H1 (cell line): ENCODE results near the gene PPFIBP2. TPM values are rescaled to one million over a fixed set of nuclear protein-coding genes. Genes with fewer than 3 reads are reported as not detected.
A peak's percentile ranks its signal among the peaks of the same experiment; 100 is the strongest.

Source experiments
- CTCF ChIA-PET: fragments of 300-600 bp; sonication (Branson Sonifier 250); formaldehyde crosslinking; loops from one replicate; lab custom pipeline; 2021; ENCODE audit not compliant: partially characterized antibody; lab: Charles Lee
- POLR2A ChIA-PET: fragments of 300-600 bp; sonication (Branson Sonifier 250); formaldehyde crosslinking; loops from one replicate; lab custom pipeline; 2021; ENCODE audit warnings: inconsistent platforms; ENCODE audit not compliant: partially characterized antibody; lab: Charles Lee
- DNase-seq, 2 experiments: peaks; one replicate each; pipeline versions ENCODE4 v3.0.0 to v3.0.0-alpha.2; 2010 to 2022; ENCODE audit warnings: low spot score in 2 of 2, low read depth in 1 of 2, mixed read lengths in 1 of 2
- FAIRE-seq: peaks from 2 replicates; lab custom pipeline; 2011; peaks lifted over from hg19 to GRCh38; lab: Jason Lieb, UNC
- H2AFZ ChIP-seq: 2 replicates; pipeline ENCODE4 v1.8.1; 2012; ENCODE audit warnings: low read length, inconsistent platforms
- H2AK5ac ChIP-seq: 2 replicates; pipeline ENCODE4 v1.6.1; 2013; ENCODE audit warnings: low read depth, low read length
- H2BK120ac ChIP-seq: replicated peaks from 2 replicates; pipeline ENCODE3; 2013; ENCODE audit warnings: low read depth, low read length, inconsistent platforms
- H2BK12ac ChIP-seq: 2 replicates; pipeline ENCODE4 v1.6.1; 2013; ENCODE audit warnings: low read depth, low read length
- H2BK15ac ChIP-seq: 2 replicates; pipeline ENCODE4 v1.6.1; 2013; ENCODE audit warnings: low read length
- H2BK20ac ChIP-seq: 2 replicates; pipeline ENCODE4 v1.6.1; 2013; ENCODE audit warnings: low read length
- H2BK5ac ChIP-seq: 2 replicates; pipeline ENCODE4 v1.6.1; 2013; ENCODE audit warnings: low read depth, low read length
- H3K14ac ChIP-seq: 2 replicates; pipeline ENCODE4 v1.6.1; 2013; ENCODE audit warnings: inconsistent platforms; ENCODE audit not compliant: insufficient read length
- H3K18ac ChIP-seq: 2 replicates; pipeline ENCODE4 v1.6.1; 2013; ENCODE audit warnings: low read length; ENCODE audit errors: extremely low read depth
- H3K23ac ChIP-seq: 2 replicates; pipeline ENCODE4 v1.6.1; 2013; ENCODE audit warnings: inconsistent platforms; ENCODE audit not compliant: insufficient read length
- H3K23me2 ChIP-seq: 2 replicates; pipeline ENCODE4 v1.6.1; 2013; ENCODE audit warnings: low read depth, low read length
- H3K27ac ChIP-seq: 2 replicates; pipeline ENCODE4 v1.6.1; 2011; ENCODE audit warnings: low read depth, low read length, inconsistent platforms
- H3K27me3 ChIP-seq, 4 experiments: replicated peaks in 1 of 4; 1 replicate in 1 of 4; 2 replicates in 3 of 4; pipeline versions ENCODE4 v1.6.1 to v1.8.1; 2011 to 2013; ENCODE audit warnings: low read length in 3 of 4, mild to moderate bottlenecking in 3 of 4, inconsistent platforms in 2 of 4, mixed read lengths in 2 of 4, moderate library complexity in 1 of 4; ENCODE audit not compliant: control insufficient read depth in 3 of 4, insufficient read depth in 3 of 4; ENCODE audit errors: extremely low read depth in 1 of 4
- H3K36me3 ChIP-seq, 4 experiments: 2 replicates each; pipeline versions ENCODE4 v1.6.1 to v1.8.1; 2011 to 2013; ENCODE audit warnings: mild to moderate bottlenecking in 4 of 4, low read length in 3 of 4, moderate library complexity in 2 of 4, control low read depth in 1 of 4, inconsistent platforms in 1 of 4; ENCODE audit not compliant: insufficient read depth in 4 of 4, control insufficient read depth in 2 of 4
- H3K4ac ChIP-seq: replicated peaks from 2 replicates; pipeline ENCODE3; 2013; ENCODE audit warnings: low read length, low read depth, mixed read lengths, inconsistent platforms; ENCODE audit not compliant: insufficient read length
- H3K4me1 ChIP-seq, 4 experiments: replicated peaks in 1 of 4; 1 replicate in 1 of 4; 2 replicates in 3 of 4; pipeline versions ENCODE4 v1.6.1 to v1.8.1; 2011 to 2013; ENCODE audit warnings: low read length in 3 of 4, inconsistent platforms in 2 of 4, mixed read lengths in 1 of 4; ENCODE audit not compliant: insufficient read depth in 4 of 4, control insufficient read depth in 3 of 4
- H3K4me2 ChIP-seq, 2 experiments: 2 replicates each; pipeline versions ENCODE4 v1.6.1 to v1.8.1; 2011 to 2013; ENCODE audit warnings: low read depth in 2 of 2, low read length in 2 of 2, control low read depth in 1 of 2, inconsistent platforms in 1 of 2, mild to moderate bottlenecking in 1 of 2; ENCODE audit not compliant: insufficient read depth in 1 of 2
- H3K4me3 ChIP-seq, 4 experiments: fragments of 200-600, 300-600 bp in 1 of 4; sonication (generic), shearing (Covaris generic), sonication (Bioruptor Twin) in 1 of 4; 2 replicates each; pipeline versions ENCODE4 v1.5.1 to v1.8.1; 2011 to 2016; ENCODE audit warnings: low read length in 4 of 4, low read depth in 3 of 4, control low read depth in 2 of 4, inconsistent platforms in 2 of 4, mild to moderate bottlenecking in 2 of 4, mixed read lengths in 1 of 4, moderate library complexity in 1 of 4; ENCODE audit not compliant: insufficient read depth in 2 of 4; ENCODE audit errors: extremely low read depth in 1 of 4
- H3K56ac ChIP-seq: replicated peaks from 2 replicates; pipeline ENCODE3; 2013; ENCODE audit warnings: low read depth, mild to moderate bottlenecking, mixed read lengths, low read length, inconsistent platforms; ENCODE audit not compliant: insufficient read length
- H3K79me1 ChIP-seq: 2 replicates; pipeline ENCODE4 v1.6.1; 2013; ENCODE audit warnings: low read depth, low read length, control low read depth
- H3K79me2 ChIP-seq, 2 experiments: 2 replicates each; pipeline versions ENCODE4 v1.6.1 to v1.8.1; 2012 to 2013; ENCODE audit warnings: low read length in 2 of 2, mild to moderate bottlenecking in 2 of 2, inconsistent platforms in 1 of 2; ENCODE audit not compliant: insufficient read depth in 2 of 2, control insufficient read depth in 1 of 2
- H3K9ac ChIP-seq, 4 experiments: replicated peaks in 1 of 4; 1 replicate in 1 of 4; 2 replicates in 3 of 4; pipeline versions ENCODE4 v1.6.1 to v1.8.1; 2011 to 2013; ENCODE audit warnings: low read depth in 3 of 4, low read length in 3 of 4, control low read depth in 2 of 4, mild to moderate bottlenecking in 2 of 4, moderate library complexity in 2 of 4, inconsistent platforms in 1 of 4; ENCODE audit errors: extremely low read depth in 1 of 4
- H3K9me3 ChIP-seq, 2 experiments: 2 replicates each; pipeline versions ENCODE4 v1.6.1 to v1.8.1; 2012 to 2013; ENCODE audit warnings: mild to moderate bottlenecking in 2 of 2, moderate library complexity in 2 of 2, control low read depth in 1 of 2, inconsistent platforms in 1 of 2, low read depth in 1 of 2, low read length in 1 of 2, mixed read lengths in 1 of 2; ENCODE audit not compliant: insufficient read depth in 2 of 2
- H4K20me1 ChIP-seq, 2 experiments: replicated peaks in 1 of 2; 2 replicates each; pipeline versions ENCODE3 to v1.8.1; 2011 to 2013; ENCODE audit warnings: inconsistent platforms in 2 of 2, low read length in 2 of 2, mild to moderate bottlenecking in 1 of 2; ENCODE audit not compliant: insufficient read depth in 2 of 2, control insufficient read depth in 1 of 2
- H4K5ac ChIP-seq: 2 replicates; pipeline ENCODE4 v1.6.1; 2013; ENCODE audit warnings: low read length, low read depth, mixed read lengths, inconsistent platforms; ENCODE audit not compliant: insufficient read length
- H4K8ac ChIP-seq: 2 replicates; pipeline ENCODE4 v1.8.0; 2013; ENCODE audit warnings: mild to moderate bottlenecking, moderate library complexity, low read length, inconsistent platforms; ENCODE audit not compliant: insufficient read depth; ENCODE audit errors: extremely low read depth
- H4K91ac ChIP-seq: replicated peaks from 2 replicates; pipeline ENCODE3; 2013; ENCODE audit warnings: low read length, mixed read lengths, inconsistent platforms; ENCODE audit not compliant: insufficient read length
- ASH2L ChIP-seq: fragments of 200-600, 300-600 bp; sonication (generic); IDR thresholded peaks from one replicate; pipeline ENCODE4 v1.7.1; 2017; ENCODE audit warnings: low read length
- BACH1 ChIP-seq: IDR thresholded peaks from 2 replicates; pipeline ENCODE4 v1.6.1; 2012; ENCODE audit warnings: low read length, improper control_type of control experiment
- CHD2 ChIP-seq: IDR thresholded peaks from 2 replicates; pipeline ENCODE4 v1.6.1; 2012; ENCODE audit warnings: low read length, improper control_type of control experiment
- CTBP2 ChIP-seq: IDR thresholded peaks from 2 replicates; pipeline ENCODE4 v1.7.0; 2011; ENCODE audit warnings: borderline replicate concordance, mild to moderate bottlenecking, moderate library complexity, mixed read lengths, low read length; ENCODE audit not compliant: insufficient read depth, insufficient read length
- EGR1 ChIP-seq: IDR thresholded peaks from 2 replicates; pipeline ENCODE4 v1.6.1; 2011; ENCODE audit warnings: low read depth, low read length, borderline replicate concordance
- GABPA ChIP-seq: IDR thresholded peaks from 2 replicates; pipeline ENCODE4 v1.6.1; 2011; ENCODE audit warnings: mild to moderate bottlenecking, low read length, moderate library complexity, borderline replicate concordance; ENCODE audit not compliant: insufficient read depth
- GTF2F1 ChIP-seq: IDR thresholded peaks from 2 replicates; pipeline ENCODE4 v1.6.1; 2012; ENCODE audit warnings: low read depth, low read length, improper control_type of control experiment, borderline replicate concordance
- POLR2A ChIP-seq, 2 experiments: IDR thresholded peaks; 1 replicate in 1 of 2; 2 replicates in 1 of 2; pipeline ENCODE4 v1.6.1; 2011; ENCODE audit warnings: low read depth in 2 of 2, low read length in 2 of 2, mild to moderate bottlenecking in 2 of 2; ENCODE audit errors: control extremely low read depth in 1 of 2
- POLR2AphosphoS5 ChIP-seq: IDR thresholded peaks from 2 replicates; pipeline ENCODE4 v1.6.1; 2011; ENCODE audit warnings: low read depth, low read length
- RAD21 ChIP-seq, 2 experiments: IDR thresholded peaks in 1 of 2; conservative IDR thresholded peaks in 1 of 2; 2 replicates each; pipeline ENCODE4 v1.6.1; 2011; ENCODE audit warnings: low read depth in 2 of 2, low read length in 2 of 2, improper control_type of control experiment in 1 of 2, inconsistent platforms in 1 of 2, mild to moderate bottlenecking in 1 of 2, moderate library complexity in 1 of 2
- SAP30 ChIP-seq: fragments of 300-600 bp; sonication (generic); IDR thresholded peaks from 2 replicates; pipeline ENCODE4 v1.7.1; 2012; ENCODE audit warnings: low read length, moderate library complexity, mild to moderate bottlenecking, inconsistent platforms; ENCODE audit not compliant: insufficient read depth, insufficient replicate concordance
- SIX5 ChIP-seq: IDR thresholded peaks from 2 replicates; pipeline ENCODE4 v1.6.1; 2011; ENCODE audit warnings: mild to moderate bottlenecking, low read depth, low read length
- SP2 ChIP-seq: IDR thresholded peaks from 2 replicates; pipeline ENCODE4 v1.6.1; 2012; ENCODE audit warnings: mild to moderate bottlenecking, low read length, inconsistent platforms
- SUZ12 ChIP-seq: fragments of 200-600 bp; sonication (generic); IDR thresholded peaks from 2 replicates; pipeline ENCODE4 v1.6.1; 2012; ENCODE audit warnings: mild to moderate bottlenecking, inconsistent platforms, low read length, moderate library complexity, mixed read lengths
- TAF1 ChIP-seq: IDR thresholded peaks from 2 replicates; pipeline ENCODE4 v1.6.1; 2011; ENCODE audit warnings: mild to moderate bottlenecking, low read depth, low read length
- polyA plus RNA-seq, 7 experiments: library from polyadenylated mRNA; depleted of rRNA in 3 of 7; stranded (reverse) in 5 of 7; unstranded in 2 of 7; fragments of >200 nt in 5 of 7; fragments of 200-250 nt in 2 of 7; gene quantifications; 1 replicate in 5 of 7; 2 replicates in 1 of 7; 4 replicates in 1 of 7; pipeline versions ENCODE4 v1.2.1 to v1.2.3, GENCODE V29; 2011 to 2013; ENCODE audit warnings: missing spikeins in 2 of 7, mixed read lengths in 2 of 7
- total RNA-seq: library from RNA; stranded (reverse); fragmentation: NEBNext Ultra II Directional; extraction: Animal tissue kit (Norgen Biotek cat#: 25700); gene quantifications from 2 replicates; pipeline ENCODE4 v1.2.1, GENCODE V29; 2021

The PPFIBP2 gene
- total and polyA plus RNA-seq, 2 of the 8 experiments (the other 6 are each of a cell fraction or from before 2014, with no cell fraction given), result 5.5 to 9.8 TPM

DNA sequence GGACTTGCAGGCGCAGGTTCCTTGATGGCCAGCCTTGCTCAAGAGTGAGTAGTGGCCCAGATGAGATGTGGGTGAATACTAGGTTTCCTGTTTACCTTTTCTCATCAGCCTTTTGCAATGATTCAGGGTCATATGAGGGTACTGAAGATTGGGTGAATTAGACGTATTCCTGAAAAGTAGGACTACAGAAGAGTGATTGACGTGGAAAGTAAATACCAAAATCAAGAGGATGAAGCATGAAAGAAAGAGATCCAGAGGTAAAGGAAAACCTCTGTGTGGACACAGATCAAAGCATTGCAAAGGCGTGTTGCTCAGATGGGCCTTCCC lies 99.6 kb downstream of the PPFIBP2 start (continued):
- TF ChIP-seq SIX5, result no peak

DNA sequence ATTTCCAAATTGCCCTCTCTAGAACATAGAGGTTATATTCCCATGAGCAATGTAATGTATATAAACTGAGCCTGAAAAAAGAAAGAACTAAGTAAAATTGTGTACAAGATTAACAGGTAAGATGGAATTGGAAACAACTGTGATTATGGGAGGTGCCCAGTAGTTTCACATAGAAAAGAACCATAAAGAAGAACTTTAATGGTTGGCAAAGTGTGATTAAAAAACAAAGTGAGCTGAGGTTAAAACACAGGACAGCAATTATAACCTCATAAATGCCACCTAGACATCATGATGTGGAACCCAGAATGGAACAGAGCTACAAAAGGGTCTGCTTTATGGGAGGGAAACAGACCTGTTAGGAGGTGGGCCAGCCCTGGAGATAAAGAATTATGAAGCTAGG lies 100.9 kb downstream of the PPFIBP2 start:
- no peak overlapping the region for H3K4me3 ChIP-seq
- no peak overlapping the region for H3K23ac ChIP-seq
- no peak overlapping the region for H4K5ac ChIP-seq
- H3K4me1 ChIP-seq, result peaks cover 0 to 3% (median 2%) of the 10 kb centered on the region in 4 experiments; a peak in 4 of 7 replicates
- no peak overlapping the region for H2BK12ac ChIP-seq
- CTCF ChIA-PET, result interaction anchor here (0.7 to 1.8 kb wide), 3 partner anchors 8 to 264 kb away, joined by 3 to 8 read pairs (median 3); no protein-coding TSS in a partner anchor
- H3K9ac ChIP-seq, result no peak overlapping the region
- H3K27me3 ChIP-seq, result no peaks in the 10 kb centered on the region
- no peak overlapping the region for H3K4ac ChIP-seq
- H3K36me3 ChIP-seq, result no peaks in the 10 kb centered on the region; a peak in 1 of 8 replicates
- POLR2A ChIA-PET, result no interaction called here
- H2AFZ ChIP-seq, result no peak overlapping the region
- H2BK15ac ChIP-seq, result peak overlapping the region; percentile 76; the same call in 1 of the 2 replicates
- H2BK20ac ChIP-seq, result no peak overlapping the region
- no peak for TF ChIP-seq POLR2AphosphoS5
- TF ChIP-seq BACH1, result no peak
- no peak for TF ChIP-seq SP2
- TF ChIP-seq RAD21 (IDR thresholded peaks at IDR 0.05 in 1 of 2, conservative IDR thresholded peaks at IDR 0.05 in 1 of 2; ENCODE audit: low read depth in 2 of 2, low read length in 2 of 2), result no peak
- no peak for TF ChIP-seq GTF2F1
- no peak for TF ChIP-seq CTBP2
- TF ChIP-seq EGR1, result no peak
- TF ChIP-seq POLR2A (IDR thresholded peaks at IDR 0.05; ENCODE audit: control extremely low read depth in 1 of 2, low read depth in 2 of 2, low read length in 2 of 2), result no peak
- no peak for TF ChIP-seq SAP30
- no peak for TF ChIP-seq CHD2
- no peak for TF ChIP-seq ASH2L
- TF ChIP-seq TAF1, result no peak
- no peak for TF ChIP-seq SUZ12
- TF ChIP-seq GABPA, result no peak
- TF ChIP-seq, all 59 proteins: peak for 0
- H3K9me3 ChIP-seq, result no peaks in the 10 kb centered on the region
- no peak for FAIRE-seq
- H2BK5ac ChIP-seq, result no peak overlapping the region
- no peak overlapping the region for H4K91ac ChIP-seq
- H3K79me1 ChIP-seq, result no peaks in the 10 kb centered on the region
- H2BK120ac ChIP-seq, result no peak overlapping the region
- no peaks in the 10 kb centered on the region for H4K20me1 ChIP-seq
- H4K8ac ChIP-seq, result no peak overlapping the region
- no peak overlapping the region for H3K14ac ChIP-seq
- no peak overlapping the region for H2AK5ac ChIP-seq
- no peaks in the 10 kb centered on the region for H3K79me2 ChIP-seq
- no peak for DNase-seq
- H3K18ac ChIP-seq, result no peak overlapping the region
- no peak overlapping the region for H3K4me2 ChIP-seq
- no peaks in the 10 kb centered on the region; the same call in 1 of the 2 replicates for H3K23me2 ChIP-seq
- no peak overlapping the region for H3K27ac ChIP-seq
- no peak overlapping the region for H3K56ac ChIP-seq
